Measurements from ENCODE around the gene PRKN. TPM values are rescaled to one million over a fixed set of nuclear protein-coding genes. Genes with fewer than 3 reads are reported as not detected.
"Not testable (repeated sequence)": the region's sequence is repeated elsewhere in the genome, so short reads cannot be mapped to it uniquely, and the experiment has no call there.

PRKN gene
- total RNA-seq, 1 donor from 2014 or later, result 0.93 TPM

DNA sequence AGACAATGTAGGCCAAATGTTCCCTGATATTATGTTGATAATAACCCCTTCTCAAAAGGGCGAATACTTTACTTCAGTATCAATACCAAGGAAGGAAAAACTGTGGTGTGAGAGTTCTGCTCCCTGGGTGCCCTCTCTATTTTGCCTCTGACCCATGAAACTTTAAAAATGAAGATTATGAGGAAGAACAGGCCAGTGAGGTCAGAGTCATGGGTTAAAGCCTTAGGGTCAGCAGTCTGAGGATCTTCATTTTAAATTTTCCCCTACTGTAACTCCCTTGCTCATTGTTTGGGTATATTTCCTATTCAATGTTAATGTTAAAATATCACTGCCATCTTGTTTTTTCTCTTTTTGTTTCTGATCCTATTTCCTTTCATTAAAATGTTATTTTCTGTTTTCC lies 47.9 kb downstream of the PRKN start:
- DNase-seq (ENCODE audit: extremely low read depth, low read depth, low spot score), result no peak

DNA sequence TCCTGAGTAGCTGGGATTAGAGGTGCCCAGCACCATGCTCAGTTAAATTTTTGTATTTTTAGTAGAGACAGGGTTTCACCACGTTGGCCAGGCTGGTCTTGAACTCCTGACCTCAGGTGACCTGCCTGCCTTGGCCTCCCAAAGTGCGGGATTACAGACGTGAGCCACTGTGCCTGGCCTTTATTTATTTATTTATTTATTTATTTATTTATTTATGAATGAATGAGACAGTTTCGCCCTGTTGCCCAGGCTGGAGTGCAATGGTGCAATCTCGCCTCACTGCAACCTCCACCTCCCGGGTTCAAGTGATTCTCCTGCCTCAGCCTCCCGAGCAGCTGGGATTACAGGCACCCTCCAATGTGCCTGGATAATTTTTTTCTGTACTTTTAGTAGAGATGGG lies 48.7 kb downstream of the PRKN start:
- not testable (repeated sequence) for DNase-seq (ENCODE audit: extremely low read depth, low read depth, low spot score)

DNA sequence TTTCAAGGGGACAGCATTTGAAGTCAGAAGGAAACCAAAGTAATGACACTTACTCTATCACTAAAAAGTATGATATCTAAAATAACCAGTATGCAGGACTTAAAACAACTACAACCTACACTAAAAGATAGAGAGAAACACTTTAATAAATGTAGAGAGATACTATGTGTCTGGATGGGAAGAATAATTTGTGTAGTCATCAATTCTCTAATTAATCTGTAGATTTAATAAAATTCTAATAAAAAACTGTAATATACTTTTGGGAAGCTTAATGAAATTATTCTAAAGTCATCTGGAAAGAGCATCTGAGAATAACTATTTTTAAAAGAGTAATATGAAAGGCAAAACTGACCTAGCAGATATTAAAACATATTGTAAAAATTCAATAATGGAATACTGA lies 52.1 kb downstream of the PRKN start:
- DNase-seq (ENCODE audit: extremely low read depth, low read depth, low spot score), result no peak

DNA sequence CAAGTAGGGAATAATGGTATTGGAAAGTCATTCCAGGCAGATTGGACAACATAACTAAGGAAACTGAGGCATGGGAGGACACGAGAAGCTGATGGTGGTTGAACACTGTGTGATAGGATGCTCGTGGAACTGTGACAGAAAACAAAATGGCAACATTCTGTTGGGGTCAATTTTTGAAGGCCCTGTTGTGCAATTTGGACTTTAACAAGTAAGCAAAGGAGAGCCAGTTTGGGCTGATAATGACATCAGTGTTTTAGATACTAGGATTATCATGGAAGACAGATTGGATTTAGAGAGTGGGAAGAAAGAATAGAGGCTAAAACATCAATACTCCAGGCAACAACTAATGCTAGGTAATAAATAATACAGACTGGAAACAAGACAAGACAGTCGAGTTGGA lies 53.1 kb downstream of the PRKN start:
- DNase-seq (ENCODE audit: extremely low read depth, low read depth, low spot score), result no peak

DNA sequence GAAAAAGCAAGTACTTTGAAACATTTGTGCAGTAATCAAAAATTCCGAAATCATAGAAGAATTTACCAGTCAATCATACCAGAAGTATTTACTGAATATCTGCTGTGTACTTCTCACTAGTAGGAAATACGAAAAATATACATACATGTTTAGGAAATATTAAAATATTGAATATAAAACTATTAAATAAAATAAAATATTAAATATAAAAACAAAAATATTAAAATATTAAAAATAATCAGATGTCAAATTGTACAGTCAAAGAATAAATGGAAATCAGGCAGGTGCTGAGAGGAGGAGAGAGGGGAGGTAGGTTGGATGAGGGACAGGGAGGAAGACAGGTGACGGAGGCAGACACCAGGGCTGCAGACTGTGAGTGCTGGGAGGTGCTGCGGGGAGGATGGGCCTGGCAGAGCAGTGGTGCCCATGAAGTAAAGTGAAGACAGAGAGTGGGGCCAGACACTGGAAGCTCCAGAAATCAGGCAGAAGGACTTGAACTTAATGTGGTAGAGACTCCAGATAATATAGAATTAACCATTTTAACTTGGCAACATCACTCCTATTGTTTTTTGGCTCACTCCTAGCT lies 55.9 kb downstream of the PRKN start:
- DNase-seq (ENCODE audit: extremely low read depth, low read depth, low spot score), result no peak

DNA sequence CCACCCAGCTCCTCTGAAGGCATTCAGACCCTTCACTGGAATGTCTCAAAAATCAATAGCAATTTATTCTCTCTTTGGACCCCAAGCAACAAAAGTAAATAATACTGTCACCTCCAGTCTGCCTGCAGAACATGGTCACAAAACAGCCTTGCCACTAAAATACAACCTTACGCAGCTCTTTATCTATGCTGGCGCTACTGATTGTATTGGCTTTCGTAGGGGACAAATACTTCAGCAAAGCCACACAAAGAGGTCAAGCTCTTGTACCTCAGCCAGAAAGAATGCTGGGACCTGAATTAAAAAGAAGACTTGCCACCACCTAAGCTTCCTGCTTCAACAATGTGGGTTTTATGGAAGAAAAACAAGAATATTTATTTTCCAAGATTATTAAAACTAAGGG lies 57.2 kb downstream of the PRKN start:
- no peak for DNase-seq (ENCODE audit: extremely low read depth, low read depth, low spot score)

DNA sequence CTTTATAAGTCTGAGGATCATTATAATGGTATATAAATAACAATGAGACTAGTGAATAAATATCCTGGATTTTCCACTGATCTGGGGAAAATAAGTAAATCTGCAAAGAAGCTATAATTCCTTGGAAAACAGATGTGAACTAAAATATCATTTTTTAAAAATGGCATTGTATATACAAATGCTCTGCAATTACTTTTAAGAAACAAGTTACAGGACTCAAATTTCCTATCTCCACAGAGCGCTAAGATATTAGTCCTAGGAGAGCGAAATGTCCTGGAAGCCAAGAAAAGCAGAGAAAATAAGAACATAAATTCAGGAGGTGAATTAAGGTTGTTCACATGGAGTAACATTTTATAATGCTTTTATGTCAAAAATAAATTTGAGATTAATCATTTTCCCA lies 61.3 kb downstream of the PRKN start:
- DNase-seq (ENCODE audit: extremely low read depth, low read depth, low spot score), result no peak

DNA sequence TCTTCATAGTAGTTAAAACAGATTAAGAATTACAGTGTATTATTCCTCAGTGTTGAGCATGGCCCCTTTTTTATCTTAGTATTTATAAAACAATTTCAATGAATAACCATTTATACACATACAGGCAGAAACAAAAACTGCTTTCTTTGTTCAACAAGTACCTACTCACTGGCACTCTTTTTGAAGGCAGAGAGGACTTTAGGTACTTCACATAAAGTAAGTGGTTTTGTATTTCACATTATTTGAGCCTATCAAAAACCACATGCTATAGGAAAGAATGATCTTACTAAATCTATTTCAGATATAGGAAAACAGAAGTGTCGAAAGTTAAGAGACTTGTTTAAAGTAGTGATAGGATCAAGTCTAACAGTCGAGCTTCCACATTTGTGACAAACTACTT lies 73.8 kb downstream of the PRKN start:
- no peak for DNase-seq (ENCODE audit: extremely low read depth, low read depth, low spot score)

DNA sequence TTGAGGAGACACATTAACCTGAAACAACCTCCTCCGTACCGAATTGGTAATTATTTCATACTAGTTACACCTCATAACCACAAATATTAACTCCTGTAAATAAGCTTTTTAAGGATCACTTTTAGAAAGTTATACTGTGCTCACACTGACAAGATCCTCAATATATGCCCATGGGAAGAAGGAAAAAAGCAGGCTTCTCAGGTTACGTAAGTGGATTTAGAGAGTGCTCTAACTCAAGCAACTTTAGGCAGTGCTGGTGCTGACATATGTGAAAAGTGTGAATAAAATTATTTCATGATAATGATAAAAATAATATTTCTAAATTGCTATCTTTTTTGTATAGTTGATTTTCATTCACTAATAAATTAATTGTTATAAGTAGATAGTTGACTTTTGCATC lies 76.1 kb downstream of the PRKN start:
- no peak for DNase-seq (ENCODE audit: extremely low read depth, low read depth, low spot score)

DNA sequence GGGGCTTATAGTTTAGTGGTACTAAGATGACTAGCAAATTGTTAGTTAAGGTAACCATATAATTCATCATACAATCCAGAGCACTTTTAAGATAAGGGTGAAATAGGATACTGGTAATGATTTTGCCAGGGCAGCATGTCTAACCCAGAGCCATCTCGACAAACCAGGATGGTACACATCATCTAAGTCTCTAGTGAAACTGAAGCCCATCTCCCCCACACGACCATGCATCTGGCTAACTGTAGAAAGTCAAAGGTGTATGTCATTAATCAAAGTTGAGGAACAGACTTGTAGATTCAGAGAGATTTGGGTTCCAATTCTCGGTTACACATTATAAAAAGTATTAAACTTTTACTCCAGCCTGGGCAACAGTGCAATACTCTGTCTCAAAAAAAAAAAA lies 78.3 kb downstream of the PRKN start:
- DNase-seq (ENCODE audit: extremely low read depth, low read depth, low spot score), result no peak

DNA sequence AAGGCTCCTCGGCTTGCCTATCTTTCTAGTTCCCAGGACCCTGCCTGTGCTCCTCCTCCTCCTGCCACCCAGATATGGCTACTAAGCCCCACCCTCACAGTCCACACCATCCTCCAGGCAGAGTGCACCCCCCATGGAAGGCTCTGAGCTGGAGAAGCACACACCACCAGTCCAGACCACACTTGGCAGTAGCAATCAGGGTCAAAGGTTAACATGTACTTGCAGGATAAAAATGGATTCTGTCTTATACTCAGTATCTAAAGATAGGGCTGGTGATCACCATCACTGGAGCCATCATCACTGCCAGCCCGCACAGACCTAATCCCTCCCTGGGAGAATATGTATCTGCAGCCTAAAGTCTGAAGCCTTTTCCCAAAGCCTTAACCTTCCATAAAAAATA lies 83.4 kb downstream of the PRKN start:
- no peak for DNase-seq (ENCODE audit: extremely low read depth, low read depth, low spot score)

DNA sequence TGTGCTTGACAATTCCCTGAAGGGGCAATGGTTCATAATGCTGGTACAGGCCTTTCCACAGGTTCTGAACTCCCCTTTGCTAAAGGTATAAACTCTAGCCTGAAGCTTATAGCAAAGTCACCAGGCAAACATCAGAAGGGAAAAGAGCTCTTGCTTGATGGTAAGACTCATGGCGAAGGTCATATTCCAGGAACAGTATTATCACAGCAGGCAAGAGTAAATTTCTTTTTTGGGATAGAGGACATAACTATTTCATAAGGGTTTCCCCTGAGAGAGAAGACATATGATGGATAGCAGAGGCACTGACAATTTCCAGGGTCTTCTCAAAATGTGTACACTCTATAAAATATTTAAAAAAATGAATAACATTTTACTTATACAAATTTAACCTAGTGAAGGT lies 86.8 kb downstream of the PRKN start:
- no peak for DNase-seq (ENCODE audit: extremely low read depth, low read depth, low spot score)

DNA sequence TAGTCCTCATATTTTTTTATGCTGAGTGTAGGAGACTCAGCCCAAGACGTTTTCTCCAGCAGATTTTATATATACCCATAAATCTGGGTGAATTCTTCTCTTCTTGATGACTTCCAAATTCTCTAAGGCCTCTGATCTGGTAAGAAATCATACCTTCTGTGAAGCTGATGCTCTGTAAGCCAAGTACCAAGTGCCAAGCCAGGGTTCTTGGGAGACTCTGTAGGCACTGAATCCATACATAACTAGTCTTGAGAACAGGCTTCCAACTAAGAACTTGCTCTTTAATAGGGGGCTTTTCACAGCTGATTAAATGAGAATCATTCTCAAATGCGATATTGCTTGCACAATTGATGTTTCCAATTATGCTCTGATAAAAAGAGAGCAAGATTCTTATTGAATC lies 87.6 kb downstream of the PRKN start:
- no peak for DNase-seq (ENCODE audit: extremely low read depth, low read depth, low spot score)

DNA sequence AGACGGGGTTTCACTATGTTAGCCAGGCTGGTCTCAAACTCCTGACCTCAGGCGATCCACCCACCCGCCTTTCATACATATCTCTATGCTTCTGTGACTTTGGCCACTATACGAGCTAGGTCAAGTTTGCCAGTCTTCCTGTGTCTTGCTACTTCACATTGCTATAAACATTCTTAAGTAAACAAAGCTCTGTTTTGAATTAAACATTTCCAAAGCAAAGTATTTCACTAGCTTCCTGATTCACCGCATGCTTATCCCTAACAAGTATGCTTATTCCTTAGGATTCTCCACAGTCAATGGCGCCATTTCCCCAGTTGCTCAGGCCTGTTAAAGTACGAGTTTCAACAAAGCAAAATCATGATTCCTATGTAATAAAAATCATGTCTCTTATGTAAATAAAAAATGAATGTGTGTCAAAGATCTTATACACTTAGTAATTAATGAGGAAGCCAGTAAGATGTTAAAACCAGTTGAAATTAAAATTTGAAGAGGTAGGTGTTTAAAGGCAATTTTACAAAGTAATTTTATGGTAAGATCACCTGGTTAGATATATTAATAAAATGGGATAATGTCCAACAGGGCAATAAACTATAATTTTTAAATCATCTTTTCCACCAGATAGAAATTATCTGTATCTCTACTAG lies 88.5 kb downstream of the PRKN start:
- no peak for DNase-seq (ENCODE audit: extremely low read depth, low read depth, low spot score)

DNA sequence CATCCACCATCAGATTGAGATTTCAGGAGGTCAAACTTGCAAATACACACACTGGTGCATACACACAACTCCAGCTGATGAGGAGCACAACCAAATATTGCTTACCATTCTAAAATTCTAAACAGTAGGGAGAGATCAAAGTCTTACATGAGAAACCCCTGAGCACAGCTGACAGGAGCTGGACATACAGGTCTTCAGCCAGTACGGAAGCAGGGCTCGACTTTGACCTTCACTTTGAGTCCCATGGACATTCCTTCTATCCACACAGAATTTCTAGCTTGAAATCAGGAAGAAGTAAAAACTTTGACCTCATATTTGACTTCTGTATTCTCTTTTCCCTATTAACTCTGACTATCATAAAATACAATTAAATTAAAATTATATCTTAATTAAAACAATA lies 90.2 kb downstream of the PRKN start:
- no peak for DNase-seq (ENCODE audit: extremely low read depth, low read depth, low spot score)

DNA sequence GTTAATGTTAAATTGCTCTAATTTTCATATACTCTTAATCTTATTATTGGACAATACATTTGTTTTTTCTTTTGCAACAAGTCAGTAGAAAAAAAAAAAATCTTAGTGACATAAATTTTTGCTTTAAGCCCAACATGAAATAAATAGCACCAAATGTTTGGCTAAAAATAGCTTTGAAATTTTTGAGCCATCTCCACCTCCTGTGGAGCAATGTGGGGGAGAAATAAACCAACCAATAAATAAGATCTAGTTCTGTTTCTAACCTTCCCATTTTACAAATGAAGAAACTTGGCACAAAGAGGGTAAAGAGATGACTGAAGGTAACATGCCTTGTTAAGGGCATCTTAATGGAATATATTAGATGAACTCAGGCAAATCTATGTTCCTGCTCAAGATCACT lies 91.4 kb downstream of the PRKN start:
- DNase-seq (ENCODE audit: extremely low read depth, low read depth, low spot score), result no peak

DNA sequence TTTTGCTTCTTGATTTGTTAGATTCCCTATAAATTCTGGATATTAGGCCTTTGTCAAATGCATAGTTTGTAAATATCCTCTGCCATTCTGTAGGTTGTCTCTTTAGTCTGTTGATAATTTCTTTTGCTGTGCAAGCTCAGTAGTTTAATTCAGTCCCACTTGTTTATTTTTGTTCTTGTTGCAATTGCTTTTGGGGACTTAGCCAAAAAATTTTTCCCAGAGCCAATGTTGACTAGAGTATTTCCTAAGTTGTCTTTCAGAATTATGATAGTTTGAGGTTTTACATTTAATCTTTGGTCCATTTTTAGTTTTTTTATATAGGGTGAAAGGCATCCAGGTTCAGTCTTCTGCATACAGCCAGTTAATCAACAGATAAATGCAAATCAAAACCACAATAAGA lies 96.0 kb downstream of the PRKN start:
- DNase-seq (ENCODE audit: extremely low read depth, low read depth, low spot score), result no peak

DNA sequence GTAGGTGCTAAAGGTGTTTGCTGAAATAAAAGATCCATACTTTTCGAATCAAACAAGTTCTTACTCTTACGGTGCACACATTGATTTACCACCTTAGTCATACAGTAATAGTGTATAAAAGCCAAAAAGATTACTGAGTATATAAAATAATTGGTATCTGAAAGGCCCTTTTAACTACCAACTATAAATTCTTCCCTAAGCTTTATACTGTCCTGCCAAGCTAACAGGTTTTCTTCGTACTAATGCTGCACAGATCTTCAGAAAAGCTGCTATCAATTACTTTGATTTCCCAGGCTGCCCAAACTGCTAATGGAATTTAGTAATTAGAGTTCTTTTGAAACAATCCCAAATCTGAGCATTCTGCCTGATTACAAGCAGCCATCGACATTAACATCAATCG lies 97.5 kb downstream of the PRKN start:
- no peak for DNase-seq (ENCODE audit: extremely low read depth, low read depth, low spot score)

DNA sequence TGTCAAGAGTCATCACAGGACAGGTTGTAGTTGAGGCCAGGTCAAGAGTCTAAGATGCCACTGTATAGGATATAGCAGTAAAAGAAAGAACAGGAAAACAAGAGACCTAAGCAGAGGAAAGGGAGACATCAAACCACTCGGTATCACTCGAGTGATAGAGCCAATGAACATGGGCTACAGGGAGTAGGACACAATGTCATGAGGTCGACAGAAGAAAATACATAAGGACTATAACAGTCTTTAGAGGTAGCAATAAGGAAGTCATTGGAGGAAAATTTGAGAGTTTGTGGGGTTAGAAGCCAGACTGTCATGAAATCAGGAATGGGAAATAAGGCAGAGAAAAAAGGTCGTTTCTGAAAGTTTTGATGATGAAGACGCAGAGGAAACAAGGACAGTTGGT lies 99.7 kb downstream of the PRKN start:
- no peak for DNase-seq (ENCODE audit: extremely low read depth, low read depth, low spot score)

DNA sequence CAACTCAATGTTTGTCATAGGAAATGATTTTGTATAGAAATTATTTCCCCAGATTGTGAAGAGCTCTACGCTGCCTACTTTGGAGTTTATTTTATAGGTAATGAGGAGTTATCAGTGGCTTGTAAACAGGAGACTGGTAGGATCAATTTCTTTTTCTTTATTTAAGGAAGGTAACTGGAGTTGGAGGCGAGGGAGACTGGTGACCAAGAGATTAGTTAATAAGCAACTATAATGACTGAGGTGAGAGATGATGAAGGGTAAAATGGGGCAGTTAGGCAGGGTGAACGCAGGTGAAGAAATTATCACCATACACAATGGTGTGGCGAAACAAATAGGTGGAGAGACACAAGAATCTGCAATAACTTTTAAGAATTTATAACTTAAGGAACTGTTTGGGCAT lies 100.2 kb downstream of the PRKN start:
- DNase-seq (ENCODE audit: extremely low read depth, low read depth, low spot score), result no peak

DNA sequence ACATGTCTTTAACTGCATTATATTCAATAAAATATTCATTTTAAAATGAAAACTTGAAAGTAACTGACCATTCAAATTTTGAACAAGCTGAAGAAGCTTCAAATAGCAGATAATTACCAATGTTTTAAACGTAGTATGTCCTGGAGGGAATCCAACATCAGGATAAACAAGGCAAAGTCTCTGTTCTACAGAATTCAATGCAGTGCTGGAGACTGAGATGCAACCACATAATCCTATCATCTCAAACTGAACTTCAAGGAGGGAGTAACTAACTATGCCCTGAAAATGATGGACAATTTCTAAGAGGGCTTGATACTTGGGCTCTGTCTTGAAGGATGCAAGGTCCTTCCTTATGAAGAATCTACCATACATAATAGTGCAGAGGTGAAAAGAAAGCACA lies 100.7 kb downstream of the PRKN start:
- no peak for DNase-seq (ENCODE audit: extremely low read depth, low read depth, low spot score)

DNA sequence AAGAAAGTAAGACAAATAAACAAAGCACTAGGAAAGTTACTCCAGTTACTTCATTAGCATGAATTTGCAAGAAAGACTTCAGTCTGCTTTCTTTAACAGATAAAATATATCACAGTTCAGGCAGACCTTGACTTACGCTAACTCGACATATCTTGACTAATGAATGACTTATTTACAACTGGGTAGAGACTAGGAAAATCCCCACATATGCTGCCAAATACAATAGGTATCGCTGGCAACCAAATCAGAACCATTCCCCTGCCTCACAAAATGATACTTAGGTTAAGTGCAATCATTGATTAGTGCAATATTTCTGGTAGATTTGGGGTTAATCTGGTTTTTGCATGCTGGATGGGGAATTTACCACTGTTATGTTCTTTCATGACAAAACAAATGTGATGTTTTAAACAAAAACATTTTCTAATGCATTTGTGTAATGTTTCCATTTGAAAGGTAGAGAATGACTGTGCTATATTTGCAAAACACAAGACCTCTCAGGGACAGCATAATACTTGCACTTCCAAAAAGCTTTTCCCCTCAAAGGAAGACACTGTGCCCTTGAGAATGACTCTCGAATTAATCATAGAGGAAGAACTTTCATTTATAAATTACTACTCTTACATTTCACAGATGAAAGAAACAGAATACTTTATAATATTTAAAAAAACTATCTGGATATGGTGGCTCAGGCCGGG lies 101.6 kb downstream of the PRKN start:
- DNase-seq (ENCODE audit: extremely low read depth, low read depth, low spot score), result no peak

DNA sequence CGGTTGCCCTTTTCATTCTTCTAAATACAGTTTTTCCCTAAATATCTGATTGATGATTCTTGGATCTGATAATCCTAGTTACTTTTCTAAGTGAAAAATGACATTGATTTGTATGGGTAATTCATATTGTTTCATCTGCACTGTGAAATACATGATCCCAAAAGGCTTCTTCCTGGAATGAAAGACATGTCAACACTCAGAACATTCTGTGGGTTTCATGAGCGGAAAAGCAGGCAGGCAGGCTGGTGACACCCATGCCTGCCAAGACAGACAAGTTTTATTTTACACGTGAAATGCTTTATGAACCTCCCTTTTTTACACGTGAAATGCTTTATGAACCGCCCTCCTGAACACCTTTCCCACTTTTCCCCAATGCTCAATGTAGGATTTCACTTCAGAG lies 105.0 kb downstream of the PRKN start:
- DNase-seq (ENCODE audit: extremely low read depth, low read depth, low spot score), result no peak

Data from glomerular endothelial cell (primary cell).